ENCODE data around the gene MCFD2. TPM values are rescaled to one million over a fixed set of nuclear protein-coding genes. Genes with fewer than 3 reads are reported as not detected.

The MCFD2 gene
- total and polyA plus RNA-seq, 8 donors = 20.1 to 180 (median 101) TPM

- Histone ChIP-seq H3K4me3 (no peak overlapping the region), H3K36me3 (peaks cover 0 to 30% (median 9%) of the 10 kb centered on the region in 3 donors), H3K27me3 (no peaks in the 10 kb centered on the region), H3K4me1 (peaks cover 19 to 24% (median 20%) of the 10 kb centered on the region in 3 donors), H3K9me3 (no peaks in the 10 kb centered on the region), H3K27ac (peak overlapping the region; percentile 52 to 59 (median 56))
- 31 to 40% methylated on average over 9 of the region's 9 CpGs for WGBS, 2 donors
- TF ChIP-seq CTCF (IDR thresholded peaks at IDR 0.05) = no peak
- FAIRE-seq (no peak), ATAC-seq (peak; percentile 67 to 85 (median 76)), DNase-seq (peak in 4 of 6 donors; percentile 53 to 72 (median 62))
- intact Hi-C loops (cut with DNase I) = no loop called here
Measured at GRCh38 chr2:46954951-46955571, 39.5 kb upstream of the MCFD2 start.

- peaks cover 19 to 22% (median 20%) of the 10 kb centered on the region in 3 donors for H3K4me1 ChIP-seq
- no peaks in the 10 kb centered on the region for H3K9me3 ChIP-seq
- H3K27ac ChIP-seq = no peak overlapping the region
- intact Hi-C loops (cut with DNase I) = no loop called here
- DNase-seq = no peak
- no peaks in the 10 kb centered on the region for H3K27me3 ChIP-seq
- FAIRE-seq = no peak
- H3K36me3 ChIP-seq = peaks cover 0 to 17% (median 0%) of the 10 kb centered on the region in 3 donors
- no peak for TF ChIP-seq CTCF (IDR thresholded peaks at IDR 0.05)
- H3K4me3 ChIP-seq = no peak overlapping the region
- 98 to 99% methylated on average over 3 of the region's 3 CpGs for WGBS, 2 donors
- ATAC-seq = no peak
Measured at GRCh38 chr2:46952171-46952570, 36.6 kb upstream of the MCFD2 start.

GRCh38 chr2:46951290-46952064, 35.9 kb upstream of the MCFD2 start:
- DNase-seq (no peak), ATAC-seq (no peak), FAIRE-seq (no peak)
- H3K27me3 ChIP-seq = no peaks in the 10 kb centered on the region
- WGBS, 2 donors = 79 to 84% methylated on average over 9 of the region's 9 CpGs
- H3K4me1 ChIP-seq = peaks cover 17 to 22% (median 19%) of the 10 kb centered on the region in 3 donors
- no peaks in the 10 kb centered on the region for H3K9me3 ChIP-seq
- intact Hi-C loops (cut with DNase I) = no loop called here
- no peak overlapping the region for H3K4me3 ChIP-seq
- H3K36me3 ChIP-seq = peaks cover 0 to 17% (median 0%) of the 10 kb centered on the region in 3 donors
- H3K27ac ChIP-seq = no peak overlapping the region
- TF ChIP-seq CTCF (IDR thresholded peaks at IDR 0.05) = no peak

DNA sequence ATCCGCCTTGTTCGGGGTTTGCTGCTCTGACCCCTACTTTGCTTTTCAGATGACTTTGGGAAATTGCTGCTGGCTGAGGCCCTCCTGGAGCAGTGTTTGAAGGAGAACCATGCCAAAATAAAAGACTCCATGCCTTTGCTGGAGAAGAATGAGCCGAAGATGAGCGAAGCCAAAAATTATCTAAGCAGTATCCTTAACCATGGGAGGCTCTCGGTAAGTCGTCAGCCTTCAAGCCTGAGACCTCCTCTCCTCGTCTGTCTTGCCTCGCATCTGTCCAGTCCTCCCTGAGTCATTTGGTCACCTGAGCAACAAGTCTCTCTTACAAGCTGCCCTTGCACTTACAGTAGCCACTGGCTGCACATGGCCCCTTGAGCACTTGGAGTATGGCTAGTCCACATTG, 34.7 kb upstream of the MCFD2 start:
- DNase-seq (no peak), FAIRE-seq (no peak), ATAC-seq (no peak)
- peaks cover 5 to 12% (median 7%) of the 10 kb centered on the region in 3 donors for H3K4me1 ChIP-seq
- 94 to 96% methylated on average over 8 of the region's 8 CpGs for WGBS, 2 donors
- H3K9me3 ChIP-seq = no peaks in the 10 kb centered on the region
- H3K27me3 ChIP-seq = no peaks in the 10 kb centered on the region
- TF ChIP-seq CTCF (IDR thresholded peaks at IDR 0.05) = no peak
- no peak overlapping the region for H3K4me3 ChIP-seq
- intact Hi-C loops (cut with DNase I) = no loop called here
- H3K27ac ChIP-seq = no peak overlapping the region
- peaks cover 0 to 17% (median 0%) of the 10 kb centered on the region in 3 donors for H3K36me3 ChIP-seq

All from pancreas (tissue), 10 donors.